Activated gamma-delta T cell treated with Interleukin-2 at 50 U/mL for 16 hours (primary cell): Measurements from ENCODE around the gene SREBF1.

Experiments used
- DNase-seq: peaks from one replicate; pipeline ENCODE4 v3.0.0-alpha.2; 2020

The SREBF1 gene

GRCh38 chr17:17822616-17823015 lies 14.2 kb downstream of the SREBF1 start:
- no peak for DNase-seq

- DNase-seq = no peak
Observed at GRCh38 chr17:17822189-17822588, 14.6 kb downstream of the SREBF1 start.

- DNase-seq = no peak
Observed at GRCh38 chr17:17820463-17821158, 16.2 kb downstream of the SREBF1 start.

GRCh38 chr17:17820046-17820445 lies 16.7 kb downstream of the SREBF1 start:
- DNase-seq = no peak

- peak; percentile 39 for DNase-seq
Observed at GRCh38 chr17:17819561-17819995, 17.2 kb downstream of the SREBF1 start.

- no peak for DNase-seq
Observed at GRCh38 chr17:17819111-17819510, 17.7 kb downstream of the SREBF1 start.

GRCh38 chr17:17818088-17818526 lies 18.7 kb downstream of the SREBF1 start:
- DNase-seq = no peak

GRCh38 chr17:17817552-17817947 lies 19.2 kb downstream of the SREBF1 start:
- no peak for DNase-seq

- DNase-seq = no peak
Observed at GRCh38 chr17:17816831-17817551, 19.8 kb downstream of the SREBF1 start.

- DNase-seq = no peak
Observed at GRCh38 chr17:17816240-17816814, 20.5 kb downstream of the SREBF1 start.

- DNase-seq = no peak
Observed at GRCh38 chr17:17815436-17816200, 21.2 kb downstream of the SREBF1 start.

- no peak for DNase-seq
Observed at GRCh38 chr17:17815062-17815406, 21.8 kb downstream of the SREBF1 start.

- no peak for DNase-seq
Observed at GRCh38 chr17:17814162-17815061, 22.4 kb downstream of the SREBF1 start.

GRCh38 chr17:17813725-17814095 lies 23.1 kb downstream of the SREBF1 start:
- no peak for DNase-seq

GRCh38 chr17:17813055-17813724 lies 23.6 kb downstream of the SREBF1 start:
- DNase-seq = no peak

- peak; percentile 67 for DNase-seq
Observed at GRCh38 chr17:17812211-17813054, 24.4 kb downstream of the SREBF1 start.

- DNase-seq = no peak
Observed at GRCh38 chr17:17811381-17812210, 25.2 kb downstream of the SREBF1 start.

- no peak for DNase-seq
Observed at GRCh38 chr17:17810895-17811248, 25.9 kb downstream of the SREBF1 start.

- DNase-seq = no peak
Observed at GRCh38 chr17:17810084-17810894, 26.5 kb downstream of the SREBF1 start.
